ENCODE results near the gene CNGA3.
"Not testable (repeated sequence)": the region's sequence is repeated elsewhere in the genome, so short reads cannot be mapped to it uniquely, and the experiment has no call there.

Gene CNGA3

DNA sequence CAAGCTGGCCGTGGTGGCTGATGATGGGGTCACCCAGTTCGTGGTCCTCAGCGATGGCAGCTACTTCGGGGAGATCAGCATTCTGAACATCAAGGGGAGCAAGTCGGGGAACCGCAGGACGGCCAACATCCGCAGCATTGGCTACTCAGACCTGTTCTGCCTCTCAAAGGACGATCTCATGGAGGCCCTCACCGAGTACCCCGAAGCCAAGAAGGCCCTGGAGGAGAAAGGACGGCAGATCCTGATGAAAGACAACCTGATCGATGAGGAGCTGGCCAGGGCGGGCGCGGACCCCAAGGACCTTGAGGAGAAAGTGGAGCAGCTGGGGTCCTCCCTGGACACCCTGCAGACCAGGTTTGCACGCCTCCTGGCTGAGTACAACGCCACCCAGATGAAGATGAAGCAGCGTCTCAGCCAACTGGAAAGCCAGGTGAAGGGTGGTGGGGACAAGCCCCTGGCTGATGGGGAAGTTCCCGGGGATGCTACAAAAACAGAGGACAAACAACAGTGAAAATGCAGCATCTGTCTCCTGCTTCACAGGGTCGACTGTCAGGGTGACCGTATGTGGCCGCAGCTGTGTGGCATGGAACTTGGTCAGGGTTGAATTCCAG is 50.6 kb downstream of the CNGA3 start:
- in situ Hi-C loops (cut with HindIII; ENCODE audit: low sequenced_read_pairs), result no loop called here

DNA sequence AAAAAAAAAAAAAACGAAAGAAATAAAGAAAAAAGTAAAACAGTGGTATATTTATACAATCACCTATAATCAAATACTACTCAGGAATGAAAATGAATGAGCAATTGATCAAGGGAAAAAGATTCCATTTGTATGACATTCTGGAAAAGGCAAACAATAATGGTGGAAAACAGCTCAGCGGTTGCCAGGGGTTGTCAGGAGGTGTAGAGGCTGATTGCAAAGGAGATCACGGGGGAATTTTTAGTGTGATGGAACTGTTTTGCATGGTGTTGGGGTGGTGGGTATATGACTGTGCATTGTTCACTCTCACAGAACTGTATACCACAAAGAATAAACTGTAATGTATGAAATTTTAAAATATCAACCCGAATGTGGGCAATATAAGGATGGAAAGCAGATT is 52.9 kb downstream of the CNGA3 start:
- in situ Hi-C loops (cut with HindIII; ENCODE audit: low sequenced_read_pairs), result no loop called here

DNA sequence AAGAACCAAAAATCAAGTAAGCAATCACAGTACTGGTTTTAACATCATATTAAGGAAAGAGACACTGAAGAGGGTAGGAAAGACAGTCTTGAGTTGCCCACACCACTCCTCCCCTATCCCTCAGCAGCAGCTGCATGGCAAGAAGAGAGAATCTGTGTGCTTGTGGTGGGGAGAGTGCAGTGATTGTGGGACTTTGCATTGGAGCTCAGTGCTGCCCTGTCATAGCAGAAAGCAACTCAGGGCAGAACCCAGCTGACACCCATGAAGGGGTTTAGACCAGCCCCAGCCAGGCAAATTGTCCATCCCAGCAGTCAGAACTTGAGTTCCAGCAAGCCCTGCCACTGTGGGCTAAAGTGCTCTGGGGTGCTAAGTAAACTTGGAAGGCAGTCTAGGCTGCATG is 57.6 kb downstream of the CNGA3 start:
- in situ Hi-C loops (cut with HindIII; ENCODE audit: low sequenced_read_pairs), result no loop called here

DNA sequence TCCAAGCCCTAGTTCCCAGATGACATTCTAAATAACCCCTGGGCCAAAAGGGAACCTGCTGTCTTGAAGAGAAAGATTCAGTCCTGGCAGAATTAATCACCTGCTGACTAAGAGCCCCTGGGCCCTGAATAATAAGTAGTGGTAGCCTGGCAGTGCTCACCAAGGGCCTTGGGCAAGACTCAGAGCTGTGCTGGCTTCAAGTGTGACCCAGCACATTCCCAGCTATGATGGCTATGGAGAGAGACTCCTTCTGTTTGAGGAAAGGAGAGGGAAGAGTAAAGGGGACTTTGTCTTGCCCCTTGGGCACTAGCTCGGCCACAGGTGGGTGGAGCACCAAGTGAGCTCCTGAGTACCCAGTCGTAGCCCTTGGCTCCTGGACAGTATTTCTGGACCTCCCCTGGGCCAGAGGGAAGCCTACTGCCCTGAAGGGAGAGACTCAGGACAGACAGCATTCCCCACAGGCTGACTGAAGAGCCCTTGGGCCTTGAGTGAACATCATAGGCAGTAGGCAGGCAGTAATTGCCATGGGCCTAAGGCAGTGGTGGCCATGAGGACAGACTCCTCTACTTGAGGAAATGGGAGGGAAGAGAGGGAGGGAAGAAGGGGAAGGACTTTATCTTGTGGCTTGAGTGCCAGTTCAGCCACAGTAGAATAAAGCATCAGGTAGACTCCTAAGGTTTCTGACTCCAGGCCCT is 58.4 kb downstream of the CNGA3 start:
- in situ Hi-C loops (cut with HindIII; ENCODE audit: low sequenced_read_pairs), result no loop called here

DNA sequence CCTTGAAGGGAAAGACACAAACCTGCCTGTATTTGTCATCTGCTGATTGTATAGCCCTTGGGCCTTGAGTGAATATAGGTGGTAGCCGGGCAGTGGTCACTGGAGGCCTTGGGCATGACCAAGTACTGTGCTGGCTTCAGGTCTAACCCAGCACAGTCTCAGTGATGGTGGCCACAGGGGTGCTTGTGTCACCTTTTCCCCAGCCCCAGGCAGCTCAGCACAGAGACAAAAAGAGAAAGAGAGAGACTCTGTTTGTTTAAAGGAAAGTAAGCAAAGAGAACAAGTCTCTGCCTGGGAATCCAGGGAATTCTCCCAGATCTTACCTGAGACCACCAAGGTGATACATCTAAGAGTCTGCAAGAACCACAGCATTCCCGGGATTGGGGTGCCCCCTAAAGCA is 59.0 kb downstream of the CNGA3 start:
- in situ Hi-C loops (cut with HindIII; ENCODE audit: low sequenced_read_pairs), result no loop called here

DNA sequence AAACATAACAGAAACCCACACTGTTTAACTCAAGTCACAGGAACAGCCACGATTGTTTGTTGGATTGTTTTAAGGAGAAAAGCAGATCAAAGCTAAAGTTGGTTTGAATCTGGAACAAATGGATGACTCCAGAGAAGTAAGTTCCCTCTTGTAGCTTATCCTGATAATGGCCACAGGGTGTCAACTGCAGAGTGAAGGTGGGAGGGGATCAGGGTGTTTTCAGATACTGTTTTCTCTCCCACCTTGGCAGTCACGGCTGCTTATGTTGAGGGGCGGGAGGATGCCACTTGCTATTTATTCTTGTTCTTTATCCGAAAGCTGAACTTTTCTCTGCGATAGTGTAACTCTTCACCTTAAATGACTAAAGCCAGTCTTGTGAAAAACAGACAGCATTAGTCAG is 61.9 kb downstream of the CNGA3 start:
- in situ Hi-C loops (cut with HindIII; ENCODE audit: low sequenced_read_pairs), result no loop called here

DNA sequence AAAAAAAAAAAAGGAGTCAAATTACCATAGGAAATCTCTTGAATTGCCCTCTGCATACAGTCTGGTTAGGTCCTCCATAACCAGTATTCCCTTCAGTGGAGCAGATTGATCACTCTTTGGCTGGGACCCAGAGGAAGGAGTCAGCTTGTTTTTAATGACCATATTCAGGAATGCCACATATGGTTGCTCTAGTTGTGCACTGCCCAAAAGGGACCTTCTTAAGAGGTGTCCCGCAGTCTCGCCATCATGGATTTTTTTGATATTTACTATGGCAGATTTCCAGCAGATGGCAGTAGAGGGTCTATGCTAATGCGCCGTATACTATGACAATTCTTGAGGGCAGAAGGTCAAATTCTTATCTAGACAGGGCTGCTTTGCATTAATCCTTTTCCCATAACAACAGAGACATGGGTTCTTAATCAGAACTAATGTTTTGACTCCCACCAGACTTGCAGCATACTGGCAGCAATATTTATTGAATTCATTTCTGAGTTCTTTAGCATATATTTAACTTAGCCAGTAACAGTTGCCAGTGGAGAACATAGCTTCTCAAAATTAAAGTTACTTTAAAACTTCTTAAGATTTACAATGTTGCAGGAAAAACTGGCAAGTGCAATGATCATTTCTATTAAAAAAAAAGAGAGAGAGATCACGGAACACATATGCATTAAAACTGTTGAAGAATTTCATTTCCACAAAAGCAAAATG is 66.6 kb downstream of the CNGA3 start:
- in situ Hi-C loops (cut with HindIII; ENCODE audit: low sequenced_read_pairs), result no loop called here

DNA sequence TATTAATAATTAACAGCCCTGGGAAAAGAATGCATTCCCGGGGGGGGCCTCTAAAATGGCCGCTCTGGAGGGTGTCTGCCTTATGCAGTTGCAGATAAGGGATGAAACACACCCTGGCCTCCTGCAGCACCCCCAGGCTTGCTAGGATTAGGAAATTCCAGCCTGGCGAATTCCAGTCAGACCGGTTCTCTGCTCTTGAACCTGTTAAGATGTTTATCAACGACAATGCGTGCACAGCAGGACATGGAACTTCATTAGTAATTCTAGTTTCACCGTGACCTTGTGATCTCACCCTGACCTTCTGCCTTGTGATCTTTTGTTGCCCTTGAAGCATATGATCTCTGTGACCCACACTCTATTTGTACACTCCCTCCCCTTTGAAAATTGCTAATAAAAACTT is 68.0 kb downstream of the CNGA3 start:
- in situ Hi-C loops (cut with HindIII; ENCODE audit: low sequenced_read_pairs), result not testable (repeated sequence)

DNA sequence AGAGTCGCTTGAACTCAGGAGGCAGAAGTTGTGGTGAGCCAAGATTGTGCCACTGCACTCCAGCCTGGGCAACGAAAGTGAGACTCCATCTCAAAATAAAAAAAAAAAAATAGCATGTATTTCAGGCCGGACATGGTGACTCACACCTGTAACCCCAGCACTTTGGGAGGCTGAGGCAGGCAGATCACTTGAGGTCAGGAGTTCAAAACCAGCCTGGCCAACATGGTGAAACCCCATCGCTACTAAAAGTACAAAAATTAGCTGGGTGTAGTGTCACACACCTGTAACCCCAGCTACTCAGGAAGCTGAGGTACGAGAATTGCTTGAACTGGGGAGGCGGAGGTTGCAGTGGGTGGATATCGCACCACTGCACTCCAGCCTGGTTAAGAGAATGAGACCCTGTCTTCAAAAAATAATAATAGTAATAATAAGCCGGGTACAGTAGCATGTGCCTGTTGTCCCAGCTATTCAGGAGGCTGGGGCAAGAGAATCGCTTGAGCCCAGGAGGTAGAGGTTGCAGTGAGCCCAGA is 69.5 kb downstream of the CNGA3 start:
- in situ Hi-C loops (cut with HindIII; ENCODE audit: low sequenced_read_pairs), result not testable (repeated sequence)

DNA sequence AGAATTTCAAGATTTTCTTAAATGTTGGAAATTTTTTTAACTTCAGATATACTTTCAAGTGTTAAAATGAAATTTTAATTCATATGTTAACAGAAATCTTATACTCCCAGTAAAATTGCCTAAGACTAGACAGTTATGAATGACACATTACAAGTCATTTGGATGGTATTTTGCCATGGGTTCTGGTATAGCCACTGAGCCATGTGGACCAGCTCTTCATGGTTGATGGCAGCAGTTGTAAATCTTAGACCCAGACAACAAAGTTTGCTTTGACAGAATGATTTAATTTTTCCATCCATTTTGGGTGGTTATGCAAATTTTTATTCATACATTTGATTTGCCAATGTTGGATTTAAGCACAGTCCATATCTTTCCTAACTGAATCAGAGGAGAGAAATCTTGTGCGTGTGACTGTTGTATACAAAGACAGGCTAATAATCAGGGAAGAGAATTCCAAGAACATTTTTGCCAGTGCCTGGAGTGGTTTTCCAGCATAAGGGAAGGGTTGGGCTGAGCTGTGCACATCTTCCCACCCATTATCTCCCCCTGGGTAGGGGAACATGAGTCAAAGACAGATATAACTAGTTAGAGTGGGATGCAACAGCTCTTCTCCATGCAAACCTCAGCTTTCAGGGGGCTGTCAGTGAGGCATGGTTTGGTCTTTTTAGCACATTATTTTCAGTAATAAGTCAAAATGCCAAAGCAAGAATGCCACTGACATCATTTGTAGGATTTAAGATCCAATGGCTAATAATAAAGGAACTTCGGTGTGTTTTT is 70.3 kb downstream of the CNGA3 start:
- in situ Hi-C loops (cut with HindIII; ENCODE audit: low sequenced_read_pairs), result no loop called here

DNA sequence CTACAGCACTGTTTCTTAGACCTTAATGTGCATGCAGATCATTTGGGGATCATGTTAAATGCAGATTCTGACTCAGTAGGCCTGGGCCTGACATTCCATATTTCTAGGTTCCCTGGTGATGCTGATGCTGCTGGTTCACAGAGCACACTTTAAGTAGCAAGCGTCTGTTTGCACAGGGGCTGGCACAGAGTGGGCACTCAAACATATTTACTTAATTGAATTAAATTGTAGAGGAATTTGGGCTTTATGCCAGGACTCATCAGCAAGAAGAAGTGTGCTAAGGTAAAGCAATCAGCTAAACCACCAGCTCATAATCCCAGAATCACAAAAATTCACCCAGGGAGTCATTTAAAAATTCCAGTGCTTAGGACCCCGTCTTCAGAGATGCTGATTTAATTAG is 73.3 kb downstream of the CNGA3 start:
- in situ Hi-C loops (cut with HindIII; ENCODE audit: low sequenced_read_pairs), result no loop called here

DNA sequence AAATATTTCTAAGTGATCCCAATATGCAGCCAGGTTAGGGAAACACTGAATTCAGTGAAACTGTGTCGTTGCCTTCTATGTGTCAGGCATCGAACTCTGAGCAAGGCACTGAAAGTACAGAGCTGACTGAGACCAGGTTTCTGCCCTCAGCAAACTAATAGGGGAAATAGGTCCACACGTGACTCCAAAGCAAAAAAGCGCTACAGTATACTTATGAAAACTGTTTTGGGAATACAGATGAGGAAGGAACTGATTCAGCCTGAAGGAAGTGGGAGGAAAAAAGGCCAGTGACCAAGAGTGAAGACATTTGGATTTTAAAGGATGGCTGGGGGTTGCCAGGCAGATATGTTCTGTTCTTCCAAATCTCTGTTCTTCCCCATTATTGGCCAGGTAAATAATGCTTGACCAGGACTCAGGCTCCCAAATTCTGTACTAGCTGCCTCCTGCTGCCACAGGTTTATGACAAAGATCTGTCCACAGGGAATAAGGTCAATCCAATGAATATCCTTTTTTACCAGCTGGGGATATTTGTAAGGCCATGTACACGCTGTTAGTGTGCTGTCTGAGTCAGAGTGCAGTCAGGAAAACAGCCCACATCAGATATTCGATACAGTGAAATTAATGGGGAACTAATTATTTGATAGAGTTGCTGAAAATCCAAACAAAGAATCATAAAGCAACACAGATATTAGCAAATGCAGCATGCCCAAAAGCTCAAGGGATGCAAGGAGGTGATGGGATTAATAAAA is 73.9 kb downstream of the CNGA3 start:
- in situ Hi-C loops (cut with HindIII; ENCODE audit: low sequenced_read_pairs), result no loop called here

DNA sequence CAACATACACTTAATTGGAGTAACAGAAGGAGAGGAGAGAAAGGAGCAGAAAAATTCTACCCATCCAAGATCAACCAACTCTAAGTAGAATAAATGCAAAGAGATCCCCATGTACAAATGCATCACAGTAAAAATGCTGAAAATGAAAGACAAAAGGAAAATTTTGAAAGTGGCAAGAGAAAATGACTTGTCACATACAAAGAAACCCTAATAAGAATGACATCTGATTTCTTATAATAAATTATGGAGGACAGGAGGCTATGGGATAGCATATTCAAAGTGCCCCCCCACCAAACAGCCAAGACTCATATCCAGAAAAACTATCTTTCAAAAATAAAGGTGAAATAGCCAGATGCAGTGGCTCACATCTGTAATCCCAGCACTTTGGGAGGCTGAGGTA is 76.2 kb downstream of the CNGA3 start:
- in situ Hi-C loops (cut with HindIII; ENCODE audit: low sequenced_read_pairs), result no loop called here

DNA sequence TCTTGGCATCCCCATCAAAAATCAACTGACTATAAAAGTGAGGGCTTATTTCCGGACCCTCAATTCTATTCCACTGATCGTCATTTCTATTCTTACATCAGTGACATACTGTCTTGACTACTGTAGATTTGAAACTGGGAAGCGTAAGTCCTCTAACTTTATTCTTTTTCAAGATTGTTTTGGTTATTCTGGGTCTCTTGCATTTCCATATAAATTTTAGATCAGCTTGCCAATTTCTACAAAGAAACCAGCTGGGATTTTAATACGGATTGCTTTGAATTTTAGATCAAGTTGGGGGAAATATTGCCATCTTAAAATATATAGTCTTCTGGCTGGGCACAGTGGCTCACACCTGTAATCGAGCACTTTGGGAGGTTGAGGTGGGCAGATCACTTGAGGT is 80.5 kb downstream of the CNGA3 start:
- in situ Hi-C loops (cut with HindIII; ENCODE audit: low sequenced_read_pairs), result no loop called here

DNA sequence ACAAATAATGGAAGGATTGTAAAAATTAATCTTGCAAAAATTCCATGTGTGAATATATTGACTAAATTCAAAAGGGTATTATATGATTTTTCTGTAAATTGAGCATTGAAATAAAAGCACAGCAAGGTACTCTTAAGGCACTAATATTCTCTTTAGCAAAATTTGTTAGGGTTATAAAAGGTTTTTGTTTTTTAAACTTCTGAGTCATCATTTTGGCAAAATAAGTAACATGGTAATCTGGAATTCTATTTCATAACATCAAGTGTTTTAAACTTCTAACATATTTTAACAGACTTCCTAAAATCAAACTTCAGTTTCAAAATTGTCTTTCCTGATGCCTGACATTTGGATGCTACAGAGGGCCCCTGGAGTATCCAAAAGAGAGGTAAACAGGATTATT is 85.9 kb downstream of the CNGA3 start:
- in situ Hi-C loops (cut with HindIII; ENCODE audit: low sequenced_read_pairs), result no loop called here

DNA sequence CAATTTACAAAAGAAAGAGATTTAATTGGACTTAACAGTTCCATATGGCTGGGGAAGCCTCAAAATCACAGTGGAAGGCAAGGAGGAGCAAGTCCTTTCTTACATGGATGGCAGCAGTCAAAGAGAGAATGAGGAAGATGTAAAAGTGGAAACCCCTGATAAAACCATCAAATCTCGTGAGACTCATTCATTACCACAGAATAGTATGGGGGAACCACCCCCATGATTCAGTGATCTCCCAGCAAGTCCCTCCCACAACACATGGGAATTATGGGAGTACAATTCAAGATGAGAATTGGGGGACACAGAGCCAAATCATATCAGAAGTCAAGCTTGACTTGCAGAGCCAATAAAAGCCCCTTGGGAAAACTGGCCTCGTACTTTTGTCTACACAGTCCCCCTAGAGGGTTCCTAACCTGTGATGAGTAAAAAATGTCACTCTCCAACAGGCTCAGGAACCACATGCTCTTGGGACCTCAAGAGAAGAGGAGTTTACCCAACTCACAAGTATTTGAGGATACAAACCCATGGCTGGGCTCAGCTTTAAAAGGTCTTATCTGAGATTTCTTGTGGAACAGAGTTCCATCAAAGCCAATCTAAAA is 87.2 kb downstream of the CNGA3 start:
- in situ Hi-C loops (cut with HindIII; ENCODE audit: low sequenced_read_pairs), result no loop called here

DNA sequence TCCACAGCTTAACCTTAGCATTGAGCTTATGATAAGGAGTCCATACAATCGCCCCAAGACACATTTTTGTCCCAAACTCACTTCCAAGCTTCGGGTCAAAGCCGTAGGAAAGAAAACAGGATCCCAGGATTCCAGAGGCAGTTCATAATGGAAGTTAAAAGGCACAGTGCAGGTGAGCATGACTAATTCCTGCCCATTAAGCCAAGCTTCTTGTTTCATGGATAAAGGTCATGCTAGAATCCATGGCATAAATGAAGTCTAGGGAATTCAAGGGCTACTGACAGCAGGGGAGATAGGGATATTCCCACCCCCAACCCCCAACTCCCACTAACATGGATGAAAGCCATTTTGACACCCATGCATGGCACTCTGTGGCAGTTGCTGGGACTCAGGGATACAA is 88.2 kb downstream of the CNGA3 start:
- in situ Hi-C loops (cut with HindIII; ENCODE audit: low sequenced_read_pairs), result no loop called here

DNA sequence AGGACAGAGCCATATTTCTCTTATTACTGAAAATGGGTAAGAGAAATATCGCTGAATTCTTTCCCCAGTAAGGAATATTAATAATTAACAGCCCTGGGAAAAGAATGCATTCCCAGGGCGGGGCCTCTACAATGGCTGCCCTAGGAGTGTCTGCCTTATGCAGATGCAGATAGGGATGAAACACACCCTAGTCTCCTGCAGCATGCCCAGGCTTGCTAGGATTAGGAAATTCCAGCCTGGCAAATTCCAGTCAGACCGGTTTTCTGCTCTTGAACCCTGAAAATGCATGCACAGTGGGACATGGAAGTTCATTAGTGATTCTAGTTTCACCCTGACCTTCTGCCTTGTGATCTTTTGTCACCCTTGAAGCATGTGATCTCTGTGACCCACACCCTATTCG is 89.4 kb downstream of the CNGA3 start:
- in situ Hi-C loops (cut with HindIII; ENCODE audit: low sequenced_read_pairs), result not testable (repeated sequence)

DNA sequence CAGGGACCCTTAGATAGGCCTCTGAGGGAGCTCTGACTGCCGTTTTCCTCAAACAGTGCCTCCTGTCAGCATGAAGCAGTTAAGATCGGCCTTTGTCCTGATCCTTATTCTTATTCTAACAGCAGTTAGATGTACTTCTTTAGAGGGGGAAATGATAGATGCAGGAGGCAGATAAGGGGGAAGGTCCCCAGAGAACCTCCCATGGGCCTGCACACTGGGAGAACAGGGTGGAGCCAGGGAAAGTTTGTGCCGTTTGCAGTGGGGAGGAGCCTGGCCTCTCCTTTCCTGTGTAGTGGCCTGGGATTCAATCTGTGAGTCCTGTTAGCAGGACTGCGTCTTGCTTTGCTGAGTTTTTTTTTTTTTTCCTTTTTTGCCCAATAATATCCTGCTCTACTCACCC is 90.5 kb downstream of the CNGA3 start:
- in situ Hi-C loops (cut with HindIII; ENCODE audit: low sequenced_read_pairs), result no loop called here

Measured in DLD1 (cell line).